GM23248 (cell line): Measurements from ENCODE around the gene CLCN4. TPM values are rescaled to one million over a fixed set of nuclear protein-coding genes. Genes with fewer than 3 reads are reported as not detected.

Source experiments
- DNase-seq: peaks from one replicate; pipeline ENCODE4 v3.0.0-alpha.2; 2015
- H2AFZ ChIP-seq: fragments of 200-600 bp; sonication (generic); 2 replicates; pipeline ENCODE4 v1.6.1; 2016; ENCODE audit warnings: antibody characterized with exemption
- H3F3A ChIP-seq: fragments of 200-600 bp; sonication (generic); 2 replicates; pipeline ENCODE4 v1.6.1; 2016; ENCODE audit warnings: mild to moderate bottlenecking, antibody characterized with exemption, mixed run types; ENCODE audit not compliant: insufficient read depth
- H3K27ac ChIP-seq: fragments of 200-600 bp; sonication (generic); 2 replicates; pipeline ENCODE4 v1.5.1; 2016; ENCODE audit warnings: mild to moderate bottlenecking
- H3K27me3 ChIP-seq: fragments of 200-600 bp; sonication (generic); replicated peaks from 2 replicates; pipeline ENCODE4 v1.6.1; 2016; ENCODE audit warnings: mild to moderate bottlenecking; ENCODE audit not compliant: insufficient read depth
- H3K36me3 ChIP-seq: fragments of 200-600 bp; sonication (generic); 2 replicates; pipeline ENCODE4 v1.6.1; 2016; ENCODE audit warnings: low read depth, mild to moderate bottlenecking
- H3K4me1 ChIP-seq: fragments of 200-600 bp; sonication (generic); 2 replicates; pipeline ENCODE4 v1.6.1; 2016; ENCODE audit warnings: mild to moderate bottlenecking; ENCODE audit not compliant: insufficient read depth
- H3K4me2 ChIP-seq: fragments of 200-600 bp; sonication (generic); one replicate; pipeline ENCODE4 v1.6.1; 2016; ENCODE audit warnings: mild to moderate bottlenecking; ENCODE audit not compliant: unreplicated experiment
- H3K4me3 ChIP-seq: fragments of 200-600 bp; sonication (generic); 2 replicates; pipeline ENCODE4 v1.5.1; 2016; ENCODE audit warnings: mild to moderate bottlenecking
- H3K79me2 ChIP-seq: fragments of 200-600 bp; sonication (generic); 2 replicates; pipeline ENCODE4 v1.6.1; 2016; ENCODE audit warnings: mild to moderate bottlenecking; ENCODE audit not compliant: insufficient read depth
- H3K9ac ChIP-seq: fragments of 200-600 bp; sonication (generic); 2 replicates; pipeline ENCODE4 v1.6.1; 2016; ENCODE audit warnings: mild to moderate bottlenecking
- H3K9me2 ChIP-seq: fragments of 200-600 bp; sonication (generic); 2 replicates; pipeline ENCODE4 v1.6.1; 2016; ENCODE audit warnings: mixed run types, mild to moderate bottlenecking, moderate library complexity; ENCODE audit not compliant: insufficient read depth
- H3K9me3 ChIP-seq: fragments of 200-600 bp; sonication (generic); one replicate; pipeline ENCODE4 v1.6.1; 2017; ENCODE audit warnings: low read depth
- H4K20me1 ChIP-seq: fragments of 200-600 bp; sonication (generic); 2 replicates; pipeline ENCODE4 v1.6.0; 2016; ENCODE audit not compliant: insufficient read depth
- EZH2 ChIP-seq: fragments of 200-600 bp; sonication (generic); IDR thresholded peaks from 2 replicates; pipeline ENCODE4 v1.6.1; 2018; ENCODE audit warnings: antibody characterized with exemption, mild to moderate bottlenecking; ENCODE audit not compliant: insufficient read depth, poor library complexity, severe bottlenecking
- EZH2phosphoT487 ChIP-seq: fragments of 200-600 bp; sonication (generic); IDR thresholded peaks from 2 replicates; pipeline ENCODE4 v1.6.1; 2018; ENCODE audit warnings: antibody characterized with exemption, moderate library complexity, mild to moderate bottlenecking, low read depth; ENCODE audit not compliant: insufficient read depth
- WGBS, 2 experiments: methylation state at CpG; one replicate each; pipeline ENCODE4 v1.1.6; 2015 to 2017; ENCODE audit warnings: low lambda C conversion rate in 2 of 2, low coverage in 1 of 2; ENCODE audit errors: missing lambda C conversion rate in 2 of 2; 5-methylcytosine and 5-hydroxymethylcytosine counted together
- in situ Hi-C: fragments of 300-500 bp; cut with MboI; formaldehyde crosslinking; loops from 2 replicates; pipeline ENCODE4 v1.15.0; 2020
- polyA plus RNA-seq: library from polyadenylated mRNA; unstranded; fragments of >200 nt; fragmentation: Nextera tagmentation; extraction: Ambion mirVana; gene quantifications from 2 replicates; pipeline ENCODE4 v1.2.1, GENCODE V29; 2016
- total RNA-seq: library from RNA; depleted of rRNA; stranded (reverse); fragments of >200 nt; shearing (Covaris generic); gene quantifications from 2 replicates; pipeline ENCODE4 v1.2.3, GENCODE V29; 2014

CLCN4 gene
- total and polyA plus RNA-seq, 2 experiments from 2014 or later: 0.29 to 0.97 TPM

GRCh38 chrX:10166731-10167151, 10.0 kb downstream of the CLCN4 start:
- in situ Hi-C loops: no loop called here
- DNase-seq: no peak
- Histone ChIP-seq H3F3A (no peaks in the 10 kb centered on the region), H3K4me2 (no peak overlapping the region), H3K79me2 (no peaks in the 10 kb centered on the region), H4K20me1 (no peaks in the 10 kb centered on the region), H3K4me1 (no peaks in the 10 kb centered on the region), H3K9me2 (no peaks in the 10 kb centered on the region), H3K4me3 (no peak overlapping the region), H2AFZ (no peak overlapping the region), H3K27ac (no peak overlapping the region), H3K36me3 (no peaks in the 10 kb centered on the region), H3K9me3 (no peaks in the 10 kb centered on the region), H3K9ac (no peak overlapping the region), H3K27me3 (no peaks in the 10 kb centered on the region)
- no peak for TF ChIP-seq EZH2phosphoT487
- TF ChIP-seq EZH2: no peak
- WGBS, 2 experiments: 36 to 53% methylated on average over 3 to 8 of the region's 8 CpGs

DNA sequence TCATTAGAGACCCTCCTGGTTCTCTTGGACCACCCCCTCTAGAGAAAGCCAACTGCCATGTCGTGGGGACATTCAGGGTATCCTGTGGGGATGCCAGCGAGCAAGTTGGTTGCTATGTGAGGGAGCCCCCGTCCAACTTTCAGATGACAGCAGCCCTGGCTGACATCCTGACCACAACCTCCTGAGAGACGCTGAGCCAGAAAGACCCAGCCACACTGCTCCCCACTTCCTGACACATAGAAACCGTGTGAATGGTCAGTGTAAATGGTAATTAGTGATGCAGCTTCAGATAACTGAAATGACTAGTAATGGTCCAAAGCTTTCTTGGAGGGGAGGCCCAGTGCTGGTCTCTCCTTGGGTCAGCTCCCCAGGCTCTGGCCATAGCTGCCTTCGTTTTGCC, 10.8 kb downstream of the CLCN4 start:
- Histone ChIP-seq H3K36me3 (no peaks in the 10 kb centered on the region), H3K4me1 (no peaks in the 10 kb centered on the region), H3K79me2 (no peaks in the 10 kb centered on the region), H3K4me2 (no peak overlapping the region), H3F3A (no peaks in the 10 kb centered on the region), H3K27me3 (no peaks in the 10 kb centered on the region), H3K27ac (no peak overlapping the region), H3K9me2 (no peaks in the 10 kb centered on the region), H4K20me1 (no peaks in the 10 kb centered on the region), H3K9ac (no peak overlapping the region), H3K4me3 (no peak overlapping the region), H3K9me3 (no peaks in the 10 kb centered on the region), H2AFZ (no peak overlapping the region)
- in situ Hi-C loops: no loop called here
- 83 to 100% methylated on average over 2 to 6 of the region's 6 CpGs for WGBS, 2 experiments
- no peak for DNase-seq
- TF ChIP-seq EZH2: no peak
- no peak for TF ChIP-seq EZH2phosphoT487

GRCh38 chrX:10168226-10168625, 11.5 kb downstream of the CLCN4 start:
- Histone ChIP-seq H3K27ac (no peak overlapping the region), H3K4me3 (no peak overlapping the region), H3K4me2 (no peak overlapping the region), H4K20me1 (no peaks in the 10 kb centered on the region), H2AFZ (no peak overlapping the region), H3K9me2 (no peaks in the 10 kb centered on the region), H3K9me3 (no peaks in the 10 kb centered on the region), H3K9ac (no peak overlapping the region), H3K4me1 (no peaks in the 10 kb centered on the region), H3K27me3 (no peaks in the 10 kb centered on the region), H3K79me2 (no peaks in the 10 kb centered on the region), H3F3A (no peaks in the 10 kb centered on the region), H3K36me3 (no peaks in the 10 kb centered on the region)
- in situ Hi-C loops: no loop called here
- WGBS, 2 experiments: 74 to 79% methylated on average over 9 of the region's 9 CpGs
- no peak for TF ChIP-seq EZH2
- TF ChIP-seq EZH2phosphoT487: no peak
- DNase-seq: no peak

DNA sequence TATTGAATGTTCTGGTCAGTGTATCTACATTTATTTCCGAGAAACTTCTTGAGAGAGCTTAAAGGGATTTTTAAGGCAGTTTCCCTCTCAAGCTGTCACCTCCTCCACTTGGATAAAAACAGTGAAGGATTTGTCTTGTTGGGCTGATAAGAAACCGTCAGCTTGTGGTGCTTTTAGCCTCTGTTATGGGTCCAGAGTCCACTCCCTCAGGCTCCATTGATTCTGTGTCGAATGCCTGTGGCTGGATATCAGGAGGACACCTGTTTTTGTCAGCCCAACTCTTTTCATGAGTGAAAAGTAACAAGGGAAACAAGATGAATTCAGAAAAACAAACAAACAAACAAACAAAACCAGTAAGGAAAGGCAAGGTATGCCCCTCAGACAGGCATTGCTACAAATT, 12.4 kb downstream of the CLCN4 start:
- no peak for TF ChIP-seq EZH2
- TF ChIP-seq EZH2phosphoT487: no peak
- no peaks in the 10 kb centered on the region for H3F3A ChIP-seq
- H3K9ac ChIP-seq: no peak overlapping the region
- no peaks in the 10 kb centered on the region for H3K36me3 ChIP-seq
- in situ Hi-C loops: no loop called here
- peaks cover 5% of the 10 kb centered on the region for H3K4me1 ChIP-seq
- H3K9me3 ChIP-seq: no peaks in the 10 kb centered on the region
- no peaks in the 10 kb centered on the region for H3K9me2 ChIP-seq
- no peak overlapping the region for H2AFZ ChIP-seq
- no peaks in the 10 kb centered on the region for H4K20me1 ChIP-seq
- H3K79me2 ChIP-seq: no peaks in the 10 kb centered on the region
- no peak overlapping the region for H3K4me2 ChIP-seq
- no peak for DNase-seq
- H3K27me3 ChIP-seq: no peaks in the 10 kb centered on the region
- no peak overlapping the region for H3K27ac ChIP-seq
- 86 to 90% methylated on average over 3 of the region's 3 CpGs for WGBS, 2 experiments
- H3K4me3 ChIP-seq: no peak overlapping the region

DNA sequence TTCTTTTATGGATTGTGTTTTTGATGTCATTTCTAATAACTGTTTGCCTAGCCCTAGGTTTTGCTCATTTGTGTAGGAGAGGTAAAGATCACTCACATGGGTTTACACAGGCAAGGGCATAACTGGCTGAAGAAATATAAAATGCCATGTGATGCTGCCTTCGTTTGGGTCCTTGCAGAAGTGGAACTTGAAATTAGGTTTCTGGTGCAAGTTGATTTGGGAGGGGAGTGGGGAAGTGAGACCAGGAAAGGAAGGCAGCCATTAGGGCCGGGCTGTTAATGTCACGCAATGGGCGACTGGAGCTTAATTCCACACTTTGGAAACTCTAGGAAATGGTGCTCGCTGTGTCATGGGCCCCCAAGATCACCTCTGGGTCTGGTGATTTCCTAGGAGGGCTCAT, 14.5 kb downstream of the CLCN4 start:
- no peak for DNase-seq
- Histone ChIP-seq H3K4me2 (no peak overlapping the region), H3K9ac (no peak overlapping the region), H3K36me3 (no peaks in the 10 kb centered on the region), H3K79me2 (no peaks in the 10 kb centered on the region), H2AFZ (no peak overlapping the region), H3K27me3 (no peaks in the 10 kb centered on the region), H3K4me3 (no peak overlapping the region), H4K20me1 (no peaks in the 10 kb centered on the region), H3K9me2 (no peaks in the 10 kb centered on the region), H3K27ac (no peak overlapping the region), H3F3A (no peaks in the 10 kb centered on the region), H3K9me3 (no peaks in the 10 kb centered on the region), H3K4me1 (peaks cover 5% of the 10 kb centered on the region)
- in situ Hi-C loops: no loop called here
- WGBS, 2 experiments: 76 to 80% methylated on average over 5 of the region's 5 CpGs
- TF ChIP-seq EZH2phosphoT487: no peak
- TF ChIP-seq EZH2: no peak
